K562 (cell line): ENCODE measurements around the gene SMG6.

Experiments
- ARHGAP35 ChIP-seq: fragments of 450-650 bp; IDR thresholded peaks from 2 replicates; pipeline ENCODE4 v1.6.1; 2018; ENCODE audit not compliant: partially characterized antibody
- BRCA1 ChIP-seq, 2 experiments: fragments of 450-650 bp in 1 of 2; sonication (generic) in 1 of 2; formaldehyde crosslinking in 1 of 2; IDR thresholded peaks; 2 replicates each; pipeline versions ENCODE4 v1.5.0 to v1.6.1; 2017 to 2020; ENCODE audit warnings: mild to moderate bottlenecking in 1 of 2, missing genetic modification reagents in 1 of 2
- NFYB ChIP-seq: IDR thresholded peaks from 2 replicates; pipeline ENCODE4 v1.6.1; 2011; ENCODE audit warnings: mild to moderate bottlenecking, moderate library complexity; ENCODE audit not compliant: insufficient read length; ENCODE audit errors: extremely low read depth
- POLR2A ChIP-seq: fragments of 450-650 bp; conservative IDR thresholded peaks from 2 replicates; pipeline ENCODE4 v1.6.1; 2016
- RFX5 ChIP-seq: IDR thresholded peaks from 2 replicates; pipeline ENCODE4 v1.6.1; 2011; ENCODE audit warnings: low read depth, mild to moderate bottlenecking, improper control_type of control experiment, low read length
- SREBF2 ChIP-seq: sonication (generic); formaldehyde crosslinking; IDR thresholded peaks from 2 replicates; pipeline ENCODE4 v1.4.0; 2020; ENCODE audit warnings: mild to moderate bottlenecking, missing genetic modification reagents
- TF ChIP-seq, protein P1 (sequence below): sonication (generic); formaldehyde crosslinking; IDR thresholded peaks from 2 replicates; pipeline ENCODE4 v1.8.1; 2022; ENCODE audit warnings: missing genetic modification reagents
- TF ChIP-seq, protein P2 (sequence below): fragments of 250-450 bp; sonication (Bioruptor Pico); IDR thresholded peaks from 2 replicates; pipeline ENCODE4 v1.5.1; 2021; ENCODE audit warnings: mild to moderate bottlenecking
- TF ChIP-seq, protein P3 (sequence below): fragments of 450-650 bp; IDR thresholded peaks from 2 replicates; pipeline ENCODE4 v1.6.1; 2017; ENCODE audit warnings: antibody characterized with exemption
- TF ChIP-seq, protein P4 (sequence below): sonication (generic); formaldehyde crosslinking; IDR thresholded peaks from 2 replicates; pipeline ENCODE4 v1.9.0; 2022; ENCODE audit warnings: mild to moderate bottlenecking, missing genetic modification reagents
- TF ChIP-seq, protein P5 (sequence below), 3 experiments: IDR thresholded peaks in 2 of 3; conservative IDR thresholded peaks in 1 of 3; 2 replicates each; pipeline ENCODE4 v1.5.1; 2011 to 2012; ENCODE audit warnings: low read length in 3 of 3, mild to moderate bottlenecking in 3 of 3, control low read depth in 2 of 3, improper control_type of control experiment in 1 of 3, inconsistent platforms in 1 of 3, low read depth in 1 of 3, mixed read lengths in 1 of 3, moderate library complexity in 1 of 3; ENCODE audit not compliant: insufficient read depth in 2 of 3

DNA sequence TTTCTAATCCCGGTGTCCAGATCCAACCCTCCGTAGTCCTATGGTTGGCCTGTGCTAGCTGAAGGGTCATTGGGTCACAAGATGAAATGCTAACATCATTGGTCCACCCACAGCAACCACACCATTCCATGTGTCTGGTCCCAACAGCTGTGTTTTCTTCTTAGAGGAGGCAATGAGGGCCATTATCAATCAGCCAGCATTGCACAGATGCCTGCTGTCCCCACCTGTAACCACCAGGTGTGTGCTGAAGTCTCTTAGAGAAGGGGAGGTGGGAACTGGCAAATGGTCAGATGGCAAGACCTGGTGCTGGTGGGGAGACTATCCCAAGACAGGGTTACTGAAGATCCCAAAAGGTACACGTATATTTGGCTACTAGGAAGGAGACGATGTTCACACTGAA is 211.3 kb downstream of the SMG6 start:
- TF ChIP-seq, protein P1, sequence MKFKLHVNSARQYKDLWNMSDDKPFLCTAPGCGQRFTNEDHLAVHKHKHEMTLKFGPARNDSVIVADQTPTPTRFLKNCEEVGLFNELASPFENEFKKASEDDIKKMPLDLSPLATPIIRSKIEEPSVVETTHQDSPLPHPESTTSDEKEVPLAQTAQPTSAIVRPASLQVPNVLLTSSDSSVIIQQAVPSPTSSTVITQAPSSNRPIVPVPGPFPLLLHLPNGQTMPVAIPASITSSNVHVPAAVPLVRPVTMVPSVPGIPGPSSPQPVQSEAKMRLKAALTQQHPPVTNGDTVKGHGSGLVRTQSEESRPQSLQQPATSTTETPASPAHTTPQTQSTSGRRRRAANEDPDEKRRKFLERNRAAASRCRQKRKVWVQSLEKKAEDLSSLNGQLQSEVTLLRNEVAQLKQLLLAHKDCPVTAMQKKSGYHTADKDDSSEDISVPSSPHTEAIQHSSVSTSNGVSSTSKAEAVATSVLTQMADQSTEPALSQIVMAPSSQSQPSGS (CRISPR knock-in tag): no peak
- TF ChIP-seq, protein P2, sequence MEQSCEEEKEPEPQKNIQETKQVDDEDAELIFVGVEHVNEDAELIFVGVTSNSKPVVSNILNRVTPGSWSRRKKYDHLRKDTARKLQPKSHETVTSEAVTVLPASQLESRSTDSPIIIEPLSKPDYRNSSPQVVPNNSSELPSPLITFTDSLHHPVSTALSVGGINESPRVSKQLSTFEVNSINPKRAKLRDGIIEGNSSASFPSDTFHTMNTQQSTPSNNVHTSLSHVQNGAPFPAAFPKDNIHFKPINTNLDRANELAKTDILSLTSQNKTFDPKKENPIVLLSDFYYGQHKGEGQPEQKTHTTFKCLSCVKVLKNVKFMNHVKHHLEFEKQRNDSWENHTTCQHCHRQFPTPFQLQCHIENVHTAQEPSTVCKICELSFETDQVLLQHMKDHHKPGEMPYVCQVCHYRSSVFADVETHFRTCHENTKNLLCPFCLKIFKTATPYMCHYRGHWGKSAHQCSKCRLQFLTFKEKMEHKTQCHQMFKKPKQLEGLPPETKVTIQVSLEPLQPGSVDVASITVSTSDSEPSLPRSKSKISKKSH (CRISPR knock-in tag): no peak
- TF ChIP-seq RFX5 (no peak), ARHGAP35 (no peak), NFYB (no peak), POLR2A (no peak), BRCA1 (IDR thresholded peaks at IDR 0.05) (no peak), BRCA1 (CRISPR knock-in tag; IDR thresholded peaks at IDR 0.05) (no peak), SREBF2 (CRISPR knock-in tag) (no peak)
- TF ChIP-seq, protein P3, sequence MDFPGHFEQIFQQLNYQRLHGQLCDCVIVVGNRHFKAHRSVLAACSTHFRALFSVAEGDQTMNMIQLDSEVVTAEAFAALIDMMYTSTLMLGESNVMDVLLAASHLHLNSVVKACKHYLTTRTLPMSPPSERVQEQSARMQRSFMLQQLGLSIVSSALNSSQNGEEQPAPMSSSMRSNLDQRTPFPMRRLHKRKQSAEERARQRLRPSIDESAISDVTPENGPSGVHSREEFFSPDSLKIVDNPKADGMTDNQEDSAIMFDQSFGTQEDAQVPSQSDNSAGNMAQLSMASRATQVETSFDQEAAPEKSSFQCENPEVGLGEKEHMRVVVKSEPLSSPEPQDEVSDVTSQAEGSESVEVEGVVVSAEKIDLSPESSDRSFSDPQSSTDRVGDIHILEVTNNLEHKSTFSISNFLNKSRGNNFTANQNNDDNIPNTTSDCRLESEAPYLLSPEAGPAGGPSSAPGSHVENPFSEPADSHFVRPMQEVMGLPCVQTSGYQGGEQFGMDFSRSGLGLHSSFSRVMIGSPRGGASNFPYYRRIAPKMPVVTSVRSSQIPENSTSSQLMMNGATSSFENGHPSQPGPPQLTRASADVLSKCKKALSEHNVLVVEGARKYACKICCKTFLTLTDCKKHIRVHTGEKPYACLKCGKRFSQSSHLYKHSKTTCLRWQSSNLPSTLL: no peak
- TF ChIP-seq, protein P4, sequence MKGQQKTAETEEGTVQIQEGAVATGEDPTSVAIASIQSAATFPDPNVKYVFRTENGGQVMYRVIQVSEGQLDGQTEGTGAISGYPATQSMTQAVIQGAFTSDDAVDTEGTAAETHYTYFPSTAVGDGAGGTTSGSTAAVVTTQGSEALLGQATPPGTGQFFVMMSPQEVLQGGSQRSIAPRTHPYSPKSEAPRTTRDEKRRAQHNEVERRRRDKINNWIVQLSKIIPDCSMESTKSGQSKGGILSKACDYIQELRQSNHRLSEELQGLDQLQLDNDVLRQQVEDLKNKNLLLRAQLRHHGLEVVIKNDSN (CRISPR knock-in tag): no peak
- TF ChIP-seq, protein P5, sequence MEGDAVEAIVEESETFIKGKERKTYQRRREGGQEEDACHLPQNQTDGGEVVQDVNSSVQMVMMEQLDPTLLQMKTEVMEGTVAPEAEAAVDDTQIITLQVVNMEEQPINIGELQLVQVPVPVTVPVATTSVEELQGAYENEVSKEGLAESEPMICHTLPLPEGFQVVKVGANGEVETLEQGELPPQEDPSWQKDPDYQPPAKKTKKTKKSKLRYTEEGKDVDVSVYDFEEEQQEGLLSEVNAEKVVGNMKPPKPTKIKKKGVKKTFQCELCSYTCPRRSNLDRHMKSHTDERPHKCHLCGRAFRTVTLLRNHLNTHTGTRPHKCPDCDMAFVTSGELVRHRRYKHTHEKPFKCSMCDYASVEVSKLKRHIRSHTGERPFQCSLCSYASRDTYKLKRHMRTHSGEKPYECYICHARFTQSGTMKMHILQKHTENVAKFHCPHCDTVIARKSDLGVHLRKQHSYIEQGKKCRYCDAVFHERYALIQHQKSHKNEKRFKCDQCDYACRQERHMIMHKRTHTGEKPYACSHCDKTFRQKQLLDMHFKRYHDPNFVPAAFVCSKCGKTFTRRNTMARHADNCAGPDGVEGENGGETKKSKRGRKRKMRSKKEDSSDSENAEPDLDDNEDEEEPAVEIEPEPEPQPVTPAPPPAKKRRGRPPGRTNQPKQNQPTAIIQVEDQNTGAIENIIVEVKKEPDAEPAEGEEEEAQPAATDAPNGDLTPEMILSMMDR (IDR thresholded peaks at IDR 0.05 in 2 of 3, conservative IDR thresholded peaks at IDR 0.05 in 1 of 3; ENCODE audit: insufficient read depth in 2 of 3, low read depth in 1 of 3, low read length in 3 of 3): no peak
